ENCODE results near the gene PRKAG2. TPM values are rescaled to one million over a fixed set of nuclear protein-coding genes. Genes with fewer than 3 reads are reported as not detected.

PRKAG2 gene
- total RNA-seq, 2 experiments from 2014 or later, result 39.3 to 42.3 TPM

DNA sequence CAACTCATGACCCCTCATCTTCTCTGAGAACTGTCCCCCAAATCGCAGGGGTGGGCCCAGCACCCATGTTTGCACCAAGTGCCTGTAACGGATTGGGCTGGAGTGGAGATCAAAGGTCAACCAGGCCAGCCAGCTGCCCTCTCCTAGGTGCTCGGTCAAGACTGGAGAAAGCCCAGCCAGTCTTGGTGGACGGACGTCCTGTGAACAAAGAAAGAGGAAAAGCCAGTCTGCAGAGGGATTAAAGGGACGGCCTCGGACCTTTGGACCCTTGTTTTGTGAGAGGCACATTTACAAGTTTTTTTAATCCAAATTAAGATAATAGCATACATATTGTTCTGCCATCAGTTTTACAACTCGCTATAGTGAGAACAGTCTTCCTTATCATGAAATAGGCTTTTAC is 47.6 kb upstream of the PRKAG2 start:
- Histone ChIP-seq H3K9me3 (ENCODE audit: control insufficient read depth in 1 of 2, insufficient read depth in 1 of 2, low read length in 2 of 2) (no peaks in the 10 kb centered on the region), H3K4me1 (ENCODE audit: insufficient read depth, low read length) (no peaks in the 10 kb centered on the region), H3K27ac (ENCODE audit: low read depth in 1 of 2, low read length in 2 of 2) (no peak overlapping the region), H3K27me3 (ENCODE audit: control insufficient read depth in 1 of 2, insufficient read depth in 2 of 2, low read length in 2 of 2) (peaks cover 0 to 6% of the 10 kb centered on the region in 2 experiments), H3K36me3 (ENCODE audit: insufficient read depth, low read length) (no peaks in the 10 kb centered on the region), H3K4me3 (ENCODE audit: low read length) (no peak overlapping the region)
- ATAC-seq (ENCODE audit: poor library complexity) (no peak), DNase-seq (no peak)
- H3K4me1 Mint-ChIP-seq (ENCODE audit: low read depth), result no peaks in the 10 kb centered on the region
- ChIA-PET POLR2A (no interaction called here), CTCF (no interaction called here)
- H3K9me3 Mint-ChIP-seq, result no peaks in the 10 kb centered on the region
- TF ChIP-seq, protein P1, sequence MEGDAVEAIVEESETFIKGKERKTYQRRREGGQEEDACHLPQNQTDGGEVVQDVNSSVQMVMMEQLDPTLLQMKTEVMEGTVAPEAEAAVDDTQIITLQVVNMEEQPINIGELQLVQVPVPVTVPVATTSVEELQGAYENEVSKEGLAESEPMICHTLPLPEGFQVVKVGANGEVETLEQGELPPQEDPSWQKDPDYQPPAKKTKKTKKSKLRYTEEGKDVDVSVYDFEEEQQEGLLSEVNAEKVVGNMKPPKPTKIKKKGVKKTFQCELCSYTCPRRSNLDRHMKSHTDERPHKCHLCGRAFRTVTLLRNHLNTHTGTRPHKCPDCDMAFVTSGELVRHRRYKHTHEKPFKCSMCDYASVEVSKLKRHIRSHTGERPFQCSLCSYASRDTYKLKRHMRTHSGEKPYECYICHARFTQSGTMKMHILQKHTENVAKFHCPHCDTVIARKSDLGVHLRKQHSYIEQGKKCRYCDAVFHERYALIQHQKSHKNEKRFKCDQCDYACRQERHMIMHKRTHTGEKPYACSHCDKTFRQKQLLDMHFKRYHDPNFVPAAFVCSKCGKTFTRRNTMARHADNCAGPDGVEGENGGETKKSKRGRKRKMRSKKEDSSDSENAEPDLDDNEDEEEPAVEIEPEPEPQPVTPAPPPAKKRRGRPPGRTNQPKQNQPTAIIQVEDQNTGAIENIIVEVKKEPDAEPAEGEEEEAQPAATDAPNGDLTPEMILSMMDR (IDR thresholded peaks at IDR 0.05), result no peak
- H3K27ac Mint-ChIP-seq, result no peak overlapping the region
- intact Hi-C loops (cut with DNase I, micrococcal nuclease), result no loop called here
- peaks cover 12% of the 10 kb centered on the region for H3K27me3 Mint-ChIP-seq
- H3K4me3 Mint-ChIP-seq, result no peak overlapping the region
- H3K36me3 Mint-ChIP-seq (ENCODE audit: low read depth), result no peaks in the 10 kb centered on the region

- intact Hi-C loops (cut with DNase I, micrococcal nuclease), result no loop called here
- Mint-ChIP-seq H3K9me3 (no peaks in the 10 kb centered on the region), H3K36me3 (ENCODE audit: low read depth) (no peaks in the 10 kb centered on the region), H3K27ac (no peak overlapping the region), H3K4me1 (ENCODE audit: low read depth) (no peaks in the 10 kb centered on the region), H3K27me3 (peaks cover 12% of the 10 kb centered on the region), H3K4me3 (no peak overlapping the region)
- no peaks in the 10 kb centered on the region for H3K9me3 ChIP-seq (ENCODE audit: control insufficient read depth in 1 of 2, insufficient read depth in 1 of 2, low read length in 2 of 2)
- no peaks in the 10 kb centered on the region for H3K4me1 ChIP-seq (ENCODE audit: insufficient read depth, low read length)
- DNase-seq (no peak), ATAC-seq (ENCODE audit: poor library complexity) (no peak)
- no peak overlapping the region for H3K4me3 ChIP-seq (ENCODE audit: low read length)
- POLR2A ChIA-PET, result no interaction called here
- CTCF ChIA-PET, result no interaction called here
- peaks cover 0 to 6% of the 10 kb centered on the region in 2 experiments for H3K27me3 ChIP-seq (ENCODE audit: control insufficient read depth in 1 of 2, insufficient read depth in 2 of 2, low read length in 2 of 2)
- no peak overlapping the region for H3K27ac ChIP-seq (ENCODE audit: low read depth in 1 of 2, low read length in 2 of 2)
- TF ChIP-seq, protein P1 (IDR thresholded peaks at IDR 0.05), result no peak
- no peaks in the 10 kb centered on the region for H3K36me3 ChIP-seq (ENCODE audit: insufficient read depth, low read length)
Observed at GRCh38 chr7:151924001-151924400, 47.1 kb upstream of the PRKAG2 start.

DNA sequence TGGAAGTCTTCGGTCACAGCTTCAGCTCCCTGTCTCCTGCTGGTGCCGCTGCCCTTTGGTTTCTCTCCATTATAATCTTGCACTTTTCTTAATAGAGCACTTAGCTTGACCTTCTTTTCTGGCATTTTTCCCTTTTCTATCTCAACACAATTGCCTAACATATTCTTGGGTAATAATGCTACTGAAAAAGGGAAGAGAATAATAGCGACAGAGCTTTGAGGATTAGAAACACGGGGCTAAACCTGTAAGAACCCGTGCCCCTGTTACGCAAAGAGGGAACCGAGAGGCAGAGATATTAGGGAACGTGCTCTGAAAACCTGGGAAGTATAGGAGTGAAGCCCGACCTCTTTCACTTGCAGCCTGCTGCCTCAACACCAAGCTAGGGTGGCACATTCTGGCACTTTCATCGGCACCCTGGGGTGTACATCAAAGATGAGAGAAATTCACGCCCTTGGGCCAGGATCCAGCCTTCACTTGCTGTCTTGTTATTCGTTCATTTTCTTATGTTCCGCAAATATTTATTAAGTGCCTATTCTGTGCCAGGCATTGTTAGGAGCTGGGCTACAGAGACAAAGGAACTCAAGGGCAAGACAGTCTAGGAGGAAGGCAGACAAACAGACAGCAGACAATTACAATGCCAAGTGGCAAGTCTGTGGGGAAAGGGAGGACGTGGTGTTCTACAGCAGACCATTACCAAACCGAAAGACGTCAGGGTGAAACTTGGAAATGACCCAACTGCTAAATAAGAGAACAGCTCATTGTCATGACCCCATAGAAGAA is 46.4 kb upstream of the PRKAG2 start:
- Mint-ChIP-seq H3K4me3 (no peak overlapping the region), H3K4me1 (ENCODE audit: low read depth) (no peaks in the 10 kb centered on the region), H3K36me3 (ENCODE audit: low read depth) (no peaks in the 10 kb centered on the region), H3K27me3 (peaks cover 17% of the 10 kb centered on the region), H3K27ac (no peak overlapping the region), H3K9me3 (no peaks in the 10 kb centered on the region)
- intact Hi-C loops (cut with DNase I, micrococcal nuclease), result no loop called here
- DNase-seq, result peak in 3 of 14 experiments; percentile 21 to 60 (median 50)
- H3K36me3 ChIP-seq (ENCODE audit: insufficient read depth, low read length), result no peaks in the 10 kb centered on the region
- no peaks in the 10 kb centered on the region for H3K4me1 ChIP-seq (ENCODE audit: insufficient read depth, low read length)
- H3K4me3 ChIP-seq (ENCODE audit: low read length), result no peak overlapping the region
- no peak for ATAC-seq (ENCODE audit: poor library complexity)
- no peaks in the 10 kb centered on the region for H3K9me3 ChIP-seq (ENCODE audit: control insufficient read depth in 1 of 2, insufficient read depth in 1 of 2, low read length in 2 of 2)
- CTCF ChIA-PET, result no interaction called here
- POLR2A ChIA-PET, result no interaction called here
- TF ChIP-seq, protein P1 (IDR thresholded peaks at IDR 0.05), result no peak
- peak overlapping the region in 1 of 2 donors; percentile 38 for H3K27ac ChIP-seq (ENCODE audit: low read depth in 1 of 2, low read length in 2 of 2)
- peaks cover 0 to 6% of the 10 kb centered on the region in 2 experiments for H3K27me3 ChIP-seq (ENCODE audit: control insufficient read depth in 1 of 2, insufficient read depth in 2 of 2, low read length in 2 of 2)
